Mucosa of stomach (tissue), 1 donor: Measurements from ENCODE around the gene DCUN1D5.

Source experiments
- H3K27me3 ChIP-seq: one replicate; pipeline ENCODE4 v1.7.0; 2013; ENCODE audit warnings: mild to moderate bottlenecking, low read length; ENCODE audit not compliant: control insufficient read depth, insufficient read depth
- H3K36me3 ChIP-seq: one replicate; pipeline ENCODE4 v1.7.0; 2013; ENCODE audit warnings: low read length; ENCODE audit not compliant: control insufficient read depth, insufficient read depth
- H3K4me1 ChIP-seq: one replicate; pipeline ENCODE4 v1.7.0; 2013; ENCODE audit warnings: mild to moderate bottlenecking, low read length; ENCODE audit not compliant: control insufficient read depth, insufficient read depth
- H3K4me3 ChIP-seq: one replicate; pipeline ENCODE4 v1.7.0; 2013; ENCODE audit warnings: low read length
- H3K9ac ChIP-seq: one replicate; pipeline ENCODE4 v1.7.0; 2013; ENCODE audit warnings: mild to moderate bottlenecking, low read length, moderate library complexity
- H3K9me3 ChIP-seq: one replicate; pipeline ENCODE4 v1.7.0; 2013; ENCODE audit warnings: mild to moderate bottlenecking, low read length, moderate library complexity; ENCODE audit not compliant: control insufficient read depth
- donor health status: Pancreatic carcinoma.

The DCUN1D5 gene

GRCh38 chr11:103085758-103086365, 6.1 kb downstream of the DCUN1D5 start:
- H3K27me3 ChIP-seq, result no peaks in the 10 kb centered on the region
- no peak overlapping the region for H3K4me3 ChIP-seq
- no peak overlapping the region for H3K9ac ChIP-seq
- H3K9me3 ChIP-seq, result no peaks in the 10 kb centered on the region
- no peaks in the 10 kb centered on the region for H3K36me3 ChIP-seq
- peaks cover 9% of the 10 kb centered on the region for H3K4me1 ChIP-seq

GRCh38 chr11:103079833-103080232, 12.1 kb downstream of the DCUN1D5 start:
- H3K4me1 ChIP-seq, result no peaks in the 10 kb centered on the region
- no peak overlapping the region for H3K9ac ChIP-seq
- no peak overlapping the region for H3K4me3 ChIP-seq
- no peaks in the 10 kb centered on the region for H3K27me3 ChIP-seq
- H3K36me3 ChIP-seq, result no peaks in the 10 kb centered on the region
- no peaks in the 10 kb centered on the region for H3K9me3 ChIP-seq

GRCh38 chr11:103078710-103079109, 13.2 kb downstream of the DCUN1D5 start:
- Histone ChIP-seq H3K36me3 (no peaks in the 10 kb centered on the region), H3K9me3 (no peaks in the 10 kb centered on the region), H3K4me1 (no peaks in the 10 kb centered on the region)

GRCh38 chr11:103077554-103077953, 14.4 kb downstream of the DCUN1D5 start:
- no peaks in the 10 kb centered on the region for H3K36me3 ChIP-seq

More at GRCh38 chr11:103078710-103079109, 13.2 kb downstream of the DCUN1D5 start:
- no peak overlapping the region for H3K4me3 ChIP-seq
- H3K27me3 ChIP-seq, result no peaks in the 10 kb centered on the region
- H3K9ac ChIP-seq, result no peak overlapping the region

GRCh38 chr11:103076361-103076760, 15.6 kb downstream of the DCUN1D5 start:
- Histone ChIP-seq H3K4me3 (no peak overlapping the region), H3K4me1 (no peaks in the 10 kb centered on the region), H3K36me3 (no peaks in the 10 kb centered on the region), H3K9ac (no peak overlapping the region), H3K27me3 (no peaks in the 10 kb centered on the region), H3K9me3 (no peaks in the 10 kb centered on the region)

More at GRCh38 chr11:103077554-103077953, 14.4 kb downstream of the DCUN1D5 start:
- no peak overlapping the region for H3K9ac ChIP-seq
- no peaks in the 10 kb centered on the region for H3K27me3 ChIP-seq
- H3K4me1 ChIP-seq, result no peaks in the 10 kb centered on the region
- H3K4me3 ChIP-seq, result no peak overlapping the region
- no peaks in the 10 kb centered on the region for H3K9me3 ChIP-seq

- H3K4me3 ChIP-seq, result no peak overlapping the region
- no peaks in the 10 kb centered on the region for H3K4me1 ChIP-seq
- H3K27me3 ChIP-seq, result no peaks in the 10 kb centered on the region
- H3K9me3 ChIP-seq, result no peaks in the 10 kb centered on the region
- no peak overlapping the region for H3K9ac ChIP-seq
- no peaks in the 10 kb centered on the region for H3K36me3 ChIP-seq
Observed at GRCh38 chr11:103071008-103071407, 21.0 kb downstream of the DCUN1D5 start.

- Histone ChIP-seq H3K9ac (no peak overlapping the region), H3K27me3 (no peaks in the 10 kb centered on the region), H3K4me3 (no peak overlapping the region), H3K36me3 (no peaks in the 10 kb centered on the region), H3K4me1 (no peaks in the 10 kb centered on the region), H3K9me3 (no peaks in the 10 kb centered on the region)
Observed at GRCh38 chr11:103070142-103070541, 21.8 kb downstream of the DCUN1D5 start.

GRCh38 chr11:103069367-103069766, 22.6 kb downstream of the DCUN1D5 start:
- no peak overlapping the region for H3K9ac ChIP-seq
- no peak overlapping the region for H3K4me3 ChIP-seq
- H3K9me3 ChIP-seq, result no peaks in the 10 kb centered on the region
- no peaks in the 10 kb centered on the region for H3K4me1 ChIP-seq
- H3K27me3 ChIP-seq, result no peaks in the 10 kb centered on the region
- no peaks in the 10 kb centered on the region for H3K36me3 ChIP-seq

- H3K27me3 ChIP-seq, result no peaks in the 10 kb centered on the region
- no peaks in the 10 kb centered on the region for H3K36me3 ChIP-seq
- no peak overlapping the region for H3K9ac ChIP-seq
- H3K4me1 ChIP-seq, result no peaks in the 10 kb centered on the region
- no peaks in the 10 kb centered on the region for H3K9me3 ChIP-seq
- no peak overlapping the region for H3K4me3 ChIP-seq
Observed at GRCh38 chr11:103067118-103067517, 24.8 kb downstream of the DCUN1D5 start.

- Histone ChIP-seq H3K4me3 (no peak overlapping the region), H3K4me1 (peaks cover 8% of the 10 kb centered on the region), H3K9me3 (no peaks in the 10 kb centered on the region), H3K9ac (no peak overlapping the region), H3K27me3 (no peaks in the 10 kb centered on the region), H3K36me3 (no peaks in the 10 kb centered on the region)
Observed at GRCh38 chr11:103061656-103062055, 30.3 kb downstream of the DCUN1D5 start.

- H3K4me3 ChIP-seq, result no peak overlapping the region
- no peaks in the 10 kb centered on the region for H3K27me3 ChIP-seq
- H3K4me1 ChIP-seq, result no peaks in the 10 kb centered on the region
- H3K9ac ChIP-seq, result no peak overlapping the region
- no peaks in the 10 kb centered on the region for H3K9me3 ChIP-seq
- no peaks in the 10 kb centered on the region for H3K36me3 ChIP-seq
Observed at GRCh38 chr11:103055221-103055890, 36.6 kb downstream of the DCUN1D5 start.

- H3K9me3 ChIP-seq, result no peaks in the 10 kb centered on the region
- H3K9ac ChIP-seq, result no peak overlapping the region
- H3K27me3 ChIP-seq, result no peaks in the 10 kb centered on the region
- H3K36me3 ChIP-seq, result no peaks in the 10 kb centered on the region
- H3K4me1 ChIP-seq, result no peaks in the 10 kb centered on the region
- H3K4me3 ChIP-seq, result no peak overlapping the region
Observed at GRCh38 chr11:103053997-103054396, 38.0 kb downstream of the DCUN1D5 start.
